ENCODE data around the gene TMEM37. TPM values are rescaled to one million over a fixed set of nuclear protein-coding genes. Genes with fewer than 3 reads are reported as not detected.

TMEM37 gene
- total RNA-seq, 2 donors from 2014 or later = 1.7 to 6.8 TPM

DNA sequence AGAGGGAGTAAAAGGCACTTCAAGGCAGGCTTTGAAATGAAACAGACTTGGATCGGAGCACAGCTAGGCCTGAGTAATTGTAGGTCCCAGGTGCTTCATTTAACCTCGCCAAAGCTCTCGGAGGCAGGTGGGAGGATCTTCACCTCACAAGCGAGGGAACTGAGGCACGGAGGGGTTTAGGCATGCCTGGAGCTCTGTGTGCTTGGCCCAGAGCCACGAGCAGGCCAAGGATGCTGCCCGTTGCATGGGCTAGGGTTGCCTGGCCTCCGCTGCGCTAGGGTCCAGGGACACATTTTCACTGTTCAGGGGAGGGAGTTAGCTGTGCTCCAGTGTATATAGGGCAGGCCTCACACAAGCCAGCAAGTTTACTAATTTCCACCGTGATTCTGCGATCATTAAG, 11.2 kb downstream of the TMEM37 start:
- intact Hi-C loops (cut with DNase I) = no loop called here
- H3K4me3 ChIP-seq = no peak overlapping the region
- no peaks in the 10 kb centered on the region for H3K27me3 ChIP-seq (replicated peaks; ENCODE audit: insufficient read depth)
- 84% methylated on average over 11 of the region's 11 CpGs for WGBS
- no peak for DNase-seq (ENCODE audit: low spot score)
- TF ChIP-seq POLR2AphosphoS5 (IDR thresholded peaks at IDR 0.05) (no peak), POLR2A (IDR thresholded peaks at IDR 0.05) (no peak)
- TF ChIP-seq, protein P1, sequence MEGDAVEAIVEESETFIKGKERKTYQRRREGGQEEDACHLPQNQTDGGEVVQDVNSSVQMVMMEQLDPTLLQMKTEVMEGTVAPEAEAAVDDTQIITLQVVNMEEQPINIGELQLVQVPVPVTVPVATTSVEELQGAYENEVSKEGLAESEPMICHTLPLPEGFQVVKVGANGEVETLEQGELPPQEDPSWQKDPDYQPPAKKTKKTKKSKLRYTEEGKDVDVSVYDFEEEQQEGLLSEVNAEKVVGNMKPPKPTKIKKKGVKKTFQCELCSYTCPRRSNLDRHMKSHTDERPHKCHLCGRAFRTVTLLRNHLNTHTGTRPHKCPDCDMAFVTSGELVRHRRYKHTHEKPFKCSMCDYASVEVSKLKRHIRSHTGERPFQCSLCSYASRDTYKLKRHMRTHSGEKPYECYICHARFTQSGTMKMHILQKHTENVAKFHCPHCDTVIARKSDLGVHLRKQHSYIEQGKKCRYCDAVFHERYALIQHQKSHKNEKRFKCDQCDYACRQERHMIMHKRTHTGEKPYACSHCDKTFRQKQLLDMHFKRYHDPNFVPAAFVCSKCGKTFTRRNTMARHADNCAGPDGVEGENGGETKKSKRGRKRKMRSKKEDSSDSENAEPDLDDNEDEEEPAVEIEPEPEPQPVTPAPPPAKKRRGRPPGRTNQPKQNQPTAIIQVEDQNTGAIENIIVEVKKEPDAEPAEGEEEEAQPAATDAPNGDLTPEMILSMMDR (IDR thresholded peaks at IDR 0.05) = no peak
- H3K27ac ChIP-seq = no peak overlapping the region
- H3K36me3 ChIP-seq = no peaks in the 10 kb centered on the region
- H3K4me1 ChIP-seq (replicated peaks) = no peaks in the 10 kb centered on the region
- no peaks in the 10 kb centered on the region for H3K9me3 ChIP-seq

DNA sequence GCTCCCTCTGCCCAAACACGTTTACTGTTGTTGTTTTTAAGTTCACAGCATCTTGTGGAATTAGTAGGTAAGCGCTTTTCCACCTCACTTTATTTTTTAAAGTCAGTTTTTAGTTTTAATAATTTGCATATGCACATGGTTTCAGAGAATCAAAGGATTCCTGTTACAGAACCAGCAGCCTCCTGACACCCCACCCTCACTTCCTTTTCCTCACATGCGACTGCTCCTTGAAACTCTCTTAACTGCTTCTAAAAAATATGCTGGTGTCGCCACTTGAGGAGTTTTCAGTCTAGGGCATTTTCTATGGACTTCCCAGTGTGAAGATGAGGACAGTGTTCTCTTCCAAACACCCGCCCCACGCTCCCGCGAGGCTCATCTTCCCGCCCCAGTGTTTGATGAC, 14.4 kb downstream of the TMEM37 start:
- Histone ChIP-seq H3K27me3 (replicated peaks; ENCODE audit: insufficient read depth) (no peaks in the 10 kb centered on the region), H3K4me1 (replicated peaks) (no peaks in the 10 kb centered on the region), H3K27ac (no peak overlapping the region), H3K4me3 (no peak overlapping the region), H3K36me3 (no peaks in the 10 kb centered on the region), H3K9me3 (no peaks in the 10 kb centered on the region)
- no peak for DNase-seq (ENCODE audit: low spot score)
- intact Hi-C loops (cut with DNase I) = no loop called here
- WGBS = 72% methylated on average over 9 of the region's 9 CpGs
- TF ChIP-seq, protein P1 (IDR thresholded peaks at IDR 0.05) = no peak
- TF ChIP-seq POLR2A (IDR thresholded peaks at IDR 0.05) = no peak
- no peak for TF ChIP-seq POLR2AphosphoS5 (IDR thresholded peaks at IDR 0.05)

DNA sequence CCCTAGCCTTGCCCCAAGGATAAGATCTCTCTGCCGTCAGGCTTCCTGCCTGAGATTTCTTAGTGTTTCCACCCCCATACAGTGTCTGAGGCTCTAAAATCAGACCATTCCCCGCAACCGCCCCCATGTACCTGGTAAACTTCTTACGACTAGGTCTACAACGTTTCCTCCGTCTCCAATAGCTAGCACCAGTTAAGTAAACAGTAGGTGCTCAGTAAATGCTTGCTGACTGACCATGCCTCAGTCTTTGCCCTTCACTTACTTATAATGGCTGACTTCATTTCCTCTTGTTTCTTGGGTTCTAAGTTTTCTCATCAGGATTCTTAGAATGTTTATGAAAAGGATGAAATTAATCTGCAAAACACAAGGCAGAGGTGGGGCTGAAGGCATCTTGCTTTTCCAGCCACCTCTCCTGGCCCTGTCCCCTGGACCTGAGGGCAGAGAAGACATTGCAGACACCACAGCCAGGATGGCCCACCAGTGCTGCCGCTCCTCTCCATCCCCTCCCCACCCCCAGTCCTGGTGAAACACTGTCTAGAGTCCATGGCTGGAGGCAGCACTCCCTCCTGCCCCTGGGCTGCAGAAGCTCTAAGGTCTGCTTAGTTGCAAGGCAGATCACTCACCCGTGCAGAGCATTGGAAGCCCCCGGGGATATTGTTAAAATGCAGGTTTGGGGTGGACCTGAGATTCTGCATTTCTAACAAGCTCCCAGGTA, 16.9 kb downstream of the TMEM37 start:
- Histone ChIP-seq H3K4me1 (replicated peaks) (no peaks in the 10 kb centered on the region), H3K9me3 (no peaks in the 10 kb centered on the region), H3K36me3 (no peaks in the 10 kb centered on the region), H3K27ac (no peak overlapping the region), H3K4me3 (no peak overlapping the region), H3K27me3 (replicated peaks; ENCODE audit: insufficient read depth) (no peaks in the 10 kb centered on the region)
- DNase-seq (ENCODE audit: low spot score) = no peak
- intact Hi-C loops (cut with DNase I) = no loop called here
- TF ChIP-seq, protein P1 (IDR thresholded peaks at IDR 0.05) = no peak
- TF ChIP-seq POLR2A (IDR thresholded peaks at IDR 0.05) (no peak), POLR2AphosphoS5 (IDR thresholded peaks at IDR 0.05) (no peak)
- WGBS = 70% methylated on average over 9 of the region's 9 CpGs

- intact Hi-C loops (cut with DNase I) = no loop called here
- TF ChIP-seq POLR2A (IDR thresholded peaks at IDR 0.05) = no peak
- TF ChIP-seq, protein P1 (IDR thresholded peaks at IDR 0.05) = no peak
- no peak for TF ChIP-seq POLR2AphosphoS5 (IDR thresholded peaks at IDR 0.05)
- no peaks in the 10 kb centered on the region for H3K9me3 ChIP-seq
- H3K36me3 ChIP-seq = no peaks in the 10 kb centered on the region
- DNase-seq (ENCODE audit: low spot score) = no peak
- no peaks in the 10 kb centered on the region for H3K27me3 ChIP-seq (replicated peaks; ENCODE audit: insufficient read depth)
- no peak overlapping the region for H3K27ac ChIP-seq
- H3K4me1 ChIP-seq (replicated peaks) = no peaks in the 10 kb centered on the region
- H3K4me3 ChIP-seq = no peak overlapping the region
- WGBS = 44% methylated on average over 3 of the region's 3 CpGs
These were observed 17.9 kb downstream of the TMEM37 start for GRCh38 chr2:119449521-119449920.
